Body of pancreas (tissue), 4 donors: ENCODE measurements around the gene SHC4. TPM values are rescaled to one million over a fixed set of nuclear protein-coding genes. Genes with fewer than 3 reads are reported as not detected.

Source experiments
- ATAC-seq: fragments of 150-250 bp; one replicate; pipeline ENCODE4 v1.9.1; 2016
- DNase-seq, 4 donors: peaks; one replicate each; pipeline ENCODE4 v3.0.0-alpha.2; 2019
- H3K27ac ChIP-seq, 4 donors: fragments of 200-600 bp; sonication (generic); 1 replicate in 3 of 4; 2 replicates in 1 of 4; pipeline versions ENCODE4 v1.5.1 to v1.6.1; 2016 to 2019; ENCODE audit warnings: mild to moderate bottlenecking in 1 of 4, mixed read lengths in 1 of 4, moderate library complexity in 1 of 4
- H3K27me3 ChIP-seq, 2 donors: fragments of 200-600 bp; sonication (generic); one replicate each; pipeline ENCODE4 v1.6.0; 2016; ENCODE audit warnings: mild to moderate bottlenecking in 1 of 2
- H3K36me3 ChIP-seq, 2 donors: fragments of 200-600 bp; sonication (generic); replicated peaks in 1 of 2; 2 replicates each; pipeline ENCODE4 v1.5.1; 2016; ENCODE audit warnings: low read depth in 2 of 2; ENCODE audit not compliant: insufficient read depth in 1 of 2
- H3K4me1 ChIP-seq: fragments of 200-600 bp; sonication (generic); one replicate; pipeline ENCODE4 v1.6.0; 2016
- H3K4me3 ChIP-seq, 2 donors: fragments of 200-600 bp; sonication (generic); 1 replicate in 1 of 2; 2 replicates in 1 of 2; pipeline ENCODE4 v1.5.1; 2016 to 2019
- H3K9me3 ChIP-seq, 3 donors: fragments of 200-600 bp; sonication (generic); 1 replicate in 2 of 3; 2 replicates in 1 of 3; pipeline ENCODE4 v1.5.1; 2016
- CTCF ChIP-seq, 7 experiments: fragments of 450-650 bp in 4 of 7; fragments of 200-600 bp in 3 of 7; sonication (generic) in 3 of 7; IDR thresholded peaks; one replicate each; pipeline ENCODE4 v1.5.1; 2016 to 2019; ENCODE audit warnings: antibody characterized with exemption in 7 of 7
- POLR2A ChIP-seq, 3 donors: fragments of 450-650 bp; IDR thresholded peaks; one replicate each; pipeline ENCODE4 v1.6.1; 2016; ENCODE audit warnings: antibody characterized with exemption in 3 of 3, mild to moderate bottlenecking in 2 of 3
- WGBS, 2 donors: methylation state at CpG; one replicate each; pipeline ENCODE4 v1.1.5; 2017; 5-methylcytosine and 5-hydroxymethylcytosine counted together
- intact Hi-C: fragments of 100-400 bp; cut with DNase I; formaldehyde crosslinking; loops from one replicate; pipeline ENCODE4 v1.15.1; 2023
- total RNA-seq, 2 donors: library from RNA; depleted of rRNA; stranded (reverse); fragments of >200 nt; gene quantifications; one replicate each; pipeline ENCODE4 v1.1.0, GENCODE V29; 2016

The SHC4 gene
- total RNA-seq, 2 donors from 2014 or later: 0.78 TPM; not detected in 1

- H3K36me3 ChIP-seq: no peaks in the 10 kb centered on the region
- no peak overlapping the region for H3K27ac ChIP-seq
- no peak for DNase-seq
- H3K4me3 ChIP-seq: no peak overlapping the region
- no peaks in the 10 kb centered on the region for H3K27me3 ChIP-seq
- ATAC-seq: no peak
- TF ChIP-seq CTCF (IDR thresholded peaks at IDR 0.05) (no peak), POLR2A (IDR thresholded peaks at IDR 0.05) (no peak)
- H3K9me3 ChIP-seq: no peaks in the 10 kb centered on the region
- no peaks in the 10 kb centered on the region for H3K4me1 ChIP-seq
- intact Hi-C loops: no loop called here
- 70 to 74% methylated on average over 2 of the region's 2 CpGs for WGBS, 2 donors
Measured at GRCh38 chr15:48937886-48938285, 25.8 kb downstream of the SHC4 start.

- ATAC-seq: no peak
- Histone ChIP-seq H3K27me3 (no peaks in the 10 kb centered on the region), H3K4me1 (no peaks in the 10 kb centered on the region), H3K36me3 (no peaks in the 10 kb centered on the region), H3K27ac (no peak overlapping the region), H3K4me3 (no peak overlapping the region), H3K9me3 (no peaks in the 10 kb centered on the region)
- intact Hi-C loops: no loop called here
- 88 to 90% methylated on average over 1 of the region's 1 CpG for WGBS, 2 donors
- TF ChIP-seq CTCF (IDR thresholded peaks at IDR 0.05) (no peak), POLR2A (IDR thresholded peaks at IDR 0.05) (no peak)
- DNase-seq: no peak
Measured at GRCh38 chr15:48936666-48937065, 27.1 kb downstream of the SHC4 start.

GRCh38 chr15:48935236-48935635 is 28.5 kb downstream of the SHC4 start:
- Histone ChIP-seq H3K4me3 (no peak overlapping the region), H3K4me1 (no peaks in the 10 kb centered on the region), H3K9me3 (no peaks in the 10 kb centered on the region), H3K27me3 (no peaks in the 10 kb centered on the region), H3K27ac (no peak overlapping the region), H3K36me3 (no peaks in the 10 kb centered on the region)
- no peak for DNase-seq
- no peak for ATAC-seq
- TF ChIP-seq POLR2A (IDR thresholded peaks at IDR 0.05) (no peak), CTCF (IDR thresholded peaks at IDR 0.05) (no peak)
- intact Hi-C loops: no loop called here

- no peak for TF ChIP-seq POLR2A (IDR thresholded peaks at IDR 0.05)
- no peak for TF ChIP-seq CTCF (IDR thresholded peaks at IDR 0.05)
- WGBS, 2 donors: 53 to 58% methylated on average over 4 of the region's 4 CpGs
- DNase-seq: no peak
- no peak overlapping the region for H3K4me3 ChIP-seq
- H3K36me3 ChIP-seq: no peaks in the 10 kb centered on the region
- no peaks in the 10 kb centered on the region for H3K27me3 ChIP-seq
- intact Hi-C loops: no loop called here
- no peak for ATAC-seq
- no peaks in the 10 kb centered on the region for H3K9me3 ChIP-seq
- no peak overlapping the region for H3K27ac ChIP-seq
- H3K4me1 ChIP-seq: no peaks in the 10 kb centered on the region
Measured at GRCh38 chr15:48930735-48931134, 33.0 kb downstream of the SHC4 start.

- Histone ChIP-seq H3K36me3 (no peaks in the 10 kb centered on the region), H3K27ac (no peak overlapping the region), H3K4me1 (no peaks in the 10 kb centered on the region), H3K4me3 (no peak overlapping the region), H3K9me3 (no peaks in the 10 kb centered on the region), H3K27me3 (no peaks in the 10 kb centered on the region)
- DNase-seq (no peak), ATAC-seq (no peak)
- intact Hi-C loops: no loop called here
- TF ChIP-seq POLR2A (IDR thresholded peaks at IDR 0.05) (no peak), CTCF (IDR thresholded peaks at IDR 0.05) (no peak)
- 57 to 89% methylated on average over 3 of the region's 3 CpGs for WGBS, 2 donors
Measured at GRCh38 chr15:48929661-48930060, 34.1 kb downstream of the SHC4 start.
